Heart left ventricle (tissue), 16 donors: ENCODE measurements around the gene IQUB. TPM values are rescaled to one million over a fixed set of nuclear protein-coding genes. Genes with fewer than 3 reads are reported as not detected.
"Not testable (repeated sequence)": the region's sequence is repeated elsewhere in the genome, so short reads cannot be mapped to it uniquely, and the experiment has no call there.

Experiments
- ATAC-seq, 4 donors: fragments of 200-7000 bp; cut with Tn5 transposase; one replicate each; pipeline ENCODE4 v1.9.1; 2020 to 2022; ENCODE audit warnings: moderate library complexity in 4 of 4, mild to moderate bottlenecking in 3 of 4, moderate number of reproducible peaks in 1 of 4
- DNase-seq, 5 donors: peaks; one replicate each; pipeline ENCODE4 v3.0.0-alpha.2; 2020
- H3K27ac ChIP-seq, 12 donors: fragments of 200-600 bp; sonication (generic) in 4 of 12; one replicate each; pipeline versions ENCODE4 v1.5.0 to v1.8.0; 2016 to 2022; ENCODE audit warnings: mild to moderate bottlenecking in 2 of 12
- H3K27me3 ChIP-seq, 9 donors: fragments of 200-600 bp; sonication (generic) in 2 of 9; one replicate each; pipeline versions ENCODE4 v1.5.1 to v1.8.0; 2016 to 2022; ENCODE audit warnings: mild to moderate bottlenecking in 3 of 9
- H3K36me3 ChIP-seq, 9 donors: fragments of 200-600 bp; sonication (generic) in 2 of 9; one replicate each; pipeline versions ENCODE4 v1.5.0 to v1.8.0; 2018 to 2022; ENCODE audit warnings: mild to moderate bottlenecking in 2 of 9
- H3K4me1 ChIP-seq, 12 donors: fragments of 200-600 bp; sonication (generic) in 4 of 12; one replicate each; pipeline versions ENCODE4 v1.5.0 to v1.8.0; 2016 to 2022; ENCODE audit warnings: mild to moderate bottlenecking in 3 of 12
- H3K4me3 ChIP-seq, 12 donors: fragments of 200-600 bp; sonication (generic) in 4 of 12; one replicate each; pipeline versions ENCODE4 v1.5.0 to v1.8.0; 2017 to 2022; ENCODE audit warnings: mild to moderate bottlenecking in 9 of 12, moderate library complexity in 4 of 12
- H3K9me3 ChIP-seq, 12 donors: fragments of 200-600 bp; sonication (generic) in 4 of 12; one replicate each; pipeline versions ENCODE4 v1.5.0 to v1.8.0; 2016 to 2022; ENCODE audit warnings: mild to moderate bottlenecking in 1 of 12
- POLR2A ChIP-seq, 2 donors: fragments of 450-650 bp; IDR thresholded peaks; one replicate each; pipeline ENCODE4 v1.6.1; 2017; ENCODE audit warnings: antibody characterized with exemption in 2 of 2, mild to moderate bottlenecking in 2 of 2, moderate library complexity in 2 of 2
- WGBS, 4 donors: extraction: QIAGEN DNeasy Blood & Tissue Kit in 2 of 4; methylation state at CpG; one replicate each; pipeline versions ENCODE4 v1.1.5 to v1.1.7; 2013 to 2018; 5-methylcytosine and 5-hydroxymethylcytosine counted together
- intact Hi-C, 10 donors: fragments of 100-400 bp; cut with DNase I; formaldehyde crosslinking; loops; one replicate each; pipeline versions ENCODE4 v1.11.1 to v1.14.2; 2022
- polyA plus RNA-seq, 2 donors: library from polyadenylated mRNA; stranded (reverse); fragments of 200-250 nt; gene quantifications; one replicate each; pipeline ENCODE4 v1.2.3, GENCODE V29; 2013
- total RNA-seq, 9 donors: library from RNA; depleted of rRNA in 2 of 9; stranded (reverse); fragments of >200 nt in 2 of 9; fragmentation: NEBNext Ultra II Directional in 3 of 9; extraction: Animal tissue kit (Norgen Biotek cat#: 25700) in 3 of 9; gene quantifications; one replicate each; pipeline versions ENCODE4 v1.1.0 to v1.2.4, GENCODE V29; 2016 to 2023
- TF ChIP-seq, protein P1 (sequence below), 12 donors: fragments of 200-600 bp; sonication (generic) in 4 of 12; IDR thresholded peaks; one replicate each; pipeline versions ENCODE4 v1.5.0 to v1.8.0; 2018 to 2022; ENCODE audit warnings: antibody characterized with exemption in 12 of 12, mild to moderate bottlenecking in 5 of 12
- donor health status: ischemic (EF 13 %, LVEDD 7.1; RV severe dilation, severe dysfunction).
- donor health status: healthy with polysubstance abuse.
- donor health status: DM: no; HTN: yes; CAD: no.
- donor health status: DM: no; HTN: no; CAD: no.
- donor health status: ischemic (EF 25% LVEDD 6.9; RV normal size, moderate dysfunction).
- donor health status: ischemic (EF 25% LVEDD 5.7; RV mildly dilated, moderate dysfunction).
- donor health status: healthy.
- donor health status: DM: yes; HTN: yes; CAD: no.
- donor health status: ischemic (EF 35%, LVEDD 5.7; RV mildly dilated, moderate dysfunction).
- donor health status: nonischemic (EF 11% LVEDD 7.7; RV severe dilation, severe dysfunction).
- donor health status: DM: yes; HTN: yes; CAD: no.
- donor health status: PGD.
- donor health status: ischemic (EF 29% LVEDD 5.4; RV normal size, mild dysfunction).
- donor health status: nonischemic (EF 23%, LVEDD 6.1; RV moderate dilation, normal function).

IQUB gene
- total and polyA plus RNA-seq, 11 donors: 0.19 to 1.3 (median 0.55) TPM; not detected in 1

GRCh38 chr7:123537026-123537642 is 2.7 kb upstream of the IQUB start:
- H3K9me3 ChIP-seq: no peaks in the 10 kb centered on the region
- peaks cover 0 to 23% (median 9%) of the 10 kb centered on the region in 12 donors for H3K4me1 ChIP-seq
- no peak for DNase-seq
- no peak for ATAC-seq
- H3K27ac ChIP-seq: no peak overlapping the region
- no peak for TF ChIP-seq POLR2A (IDR thresholded peaks at IDR 0.05)
- TF ChIP-seq, protein P1, sequence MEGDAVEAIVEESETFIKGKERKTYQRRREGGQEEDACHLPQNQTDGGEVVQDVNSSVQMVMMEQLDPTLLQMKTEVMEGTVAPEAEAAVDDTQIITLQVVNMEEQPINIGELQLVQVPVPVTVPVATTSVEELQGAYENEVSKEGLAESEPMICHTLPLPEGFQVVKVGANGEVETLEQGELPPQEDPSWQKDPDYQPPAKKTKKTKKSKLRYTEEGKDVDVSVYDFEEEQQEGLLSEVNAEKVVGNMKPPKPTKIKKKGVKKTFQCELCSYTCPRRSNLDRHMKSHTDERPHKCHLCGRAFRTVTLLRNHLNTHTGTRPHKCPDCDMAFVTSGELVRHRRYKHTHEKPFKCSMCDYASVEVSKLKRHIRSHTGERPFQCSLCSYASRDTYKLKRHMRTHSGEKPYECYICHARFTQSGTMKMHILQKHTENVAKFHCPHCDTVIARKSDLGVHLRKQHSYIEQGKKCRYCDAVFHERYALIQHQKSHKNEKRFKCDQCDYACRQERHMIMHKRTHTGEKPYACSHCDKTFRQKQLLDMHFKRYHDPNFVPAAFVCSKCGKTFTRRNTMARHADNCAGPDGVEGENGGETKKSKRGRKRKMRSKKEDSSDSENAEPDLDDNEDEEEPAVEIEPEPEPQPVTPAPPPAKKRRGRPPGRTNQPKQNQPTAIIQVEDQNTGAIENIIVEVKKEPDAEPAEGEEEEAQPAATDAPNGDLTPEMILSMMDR (IDR thresholded peaks at IDR 0.05): peak; percentile 13 to 71 (median 47)
- peaks cover 0 to 29% (median 8%) of the 10 kb centered on the region in 9 donors for H3K36me3 ChIP-seq
- H3K27me3 ChIP-seq: no peaks in the 10 kb centered on the region
- intact Hi-C loops: loop anchor here in 6 of 10 donors (2.0 to 5.0 kb wide), 3 partner anchors 20 to 45 kb away; partner anchors contain the start of gene NDUFA5 (in 1 of the 6)
- 41 to 59% (median 50%) methylated on average over 3 of the region's 3 CpGs for whole genome bisulfite sequencing, 4 donors
- H3K4me3 ChIP-seq: no peak overlapping the region

- Histone ChIP-seq H3K27me3 (peaks cover 0 to 4% (median 0%) of the 10 kb centered on the region in 9 donors), H3K27ac (peak overlapping the region in 6 of 12 donors; percentile 11 to 92 (median 86)), H3K4me1 (peaks cover 0 to 24% (median 10%) of the 10 kb centered on the region in 12 donors), H3K9me3 (no peaks in the 10 kb centered on the region), H3K4me3 (peak overlapping the region in 11 of 12 donors; percentile 49 to 68 (median 62)), H3K36me3 (peaks cover 0 to 14% (median 0%) of the 10 kb centered on the region in 9 donors)
- TF ChIP-seq, protein P1 (IDR thresholded peaks at IDR 0.05): no peak
- TF ChIP-seq POLR2A (IDR thresholded peaks at IDR 0.05): no peak
- DNase-seq (peak in 2 of 5 donors; percentile 23 to 30), ATAC-seq (no peak)
- intact Hi-C loops: loop anchor here in 7 of 10 donors (1.0 to 5.0 kb wide), 6 partner anchors 21 to 213 kb away; partner anchors contain the start of genes NDUFA5 (in 3 of the 7) and WASL (in 1 of the 7)
- 92 to 94% (median 94%) methylated on average over 12 of the region's 12 CpGs for WGBS, 4 donors
Observed at GRCh38 chr7:123535517-123535916, 1.1 kb upstream of the IQUB start.

GRCh38 chr7:123533929-123534382 is 439 bp downstream of the IQUB start:
- Histone ChIP-seq H3K9me3 (no peaks in the 10 kb centered on the region), H3K4me1 (peaks cover 0 to 17% (median 10%) of the 10 kb centered on the region in 12 donors), H3K36me3 (no peaks in the 10 kb centered on the region), H3K4me3 (peak overlapping the region in 11 of 12 donors; percentile 49 to 68 (median 62)), H3K27me3 (peaks cover 0 to 4% (median 0%) of the 10 kb centered on the region in 9 donors), H3K27ac (peak overlapping the region in 8 of 12 donors; percentile 24 to 92 (median 80))
- TF ChIP-seq, protein P1 (IDR thresholded peaks at IDR 0.05): no peak
- no peak for TF ChIP-seq POLR2A (IDR thresholded peaks at IDR 0.05)
- ATAC-seq: no peak
- intact Hi-C loops: loop anchor here in 3 of 10 donors (2.0 kb wide), 3 partner anchors 23 to 215 kb away; partner anchors contain the start of genes NDUFA5 (in 2 of the 3) and WASL (in 1 of the 3)
- peak in 1 of 5 donors; percentile 21 for DNase-seq
- WGBS, 4 donors: 3 to 7% (median 4%) methylated on average over 9 of the region's 9 CpGs

DNA sequence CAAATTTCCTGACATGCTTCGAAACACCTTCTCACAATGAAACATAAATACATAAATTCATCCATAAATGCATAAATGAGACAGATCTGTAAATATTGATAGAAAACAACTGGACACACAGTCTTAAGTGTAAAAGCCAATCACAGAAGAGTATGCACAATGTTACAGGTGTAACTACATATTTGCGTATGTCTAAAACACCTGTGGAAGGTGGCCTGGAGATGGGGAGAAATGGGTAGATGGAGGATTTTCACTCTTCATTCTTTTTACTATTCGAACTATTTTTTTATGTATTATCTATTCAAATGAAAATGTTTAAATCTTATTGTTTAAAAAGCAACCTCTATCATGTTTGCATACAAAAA is 860 bp downstream of the IQUB start:
- no peaks in the 10 kb centered on the region for H3K9me3 ChIP-seq
- H3K27ac ChIP-seq: peak overlapping the region in 1 of 12 donors; percentile 24
- H3K4me3 ChIP-seq: peak overlapping the region in 6 of 12 donors; percentile 60 to 68 (median 64)
- DNase-seq (no peak), ATAC-seq (no peak)
- whole genome bisulfite sequencing, 4 donors: 86 to 94% (median 90%) methylated on average over 3 of the region's 3 CpGs
- peaks cover 0 to 17% (median 10%) of the 10 kb centered on the region in 12 donors for H3K4me1 ChIP-seq
- TF ChIP-seq, protein P1 (IDR thresholded peaks at IDR 0.05): no peak
- no peak for TF ChIP-seq POLR2A (IDR thresholded peaks at IDR 0.05)
- H3K36me3 ChIP-seq: no peaks in the 10 kb centered on the region
- intact Hi-C loops: no loop called here
- peaks cover 0 to 4% (median 0%) of the 10 kb centered on the region in 9 donors for H3K27me3 ChIP-seq

DNA sequence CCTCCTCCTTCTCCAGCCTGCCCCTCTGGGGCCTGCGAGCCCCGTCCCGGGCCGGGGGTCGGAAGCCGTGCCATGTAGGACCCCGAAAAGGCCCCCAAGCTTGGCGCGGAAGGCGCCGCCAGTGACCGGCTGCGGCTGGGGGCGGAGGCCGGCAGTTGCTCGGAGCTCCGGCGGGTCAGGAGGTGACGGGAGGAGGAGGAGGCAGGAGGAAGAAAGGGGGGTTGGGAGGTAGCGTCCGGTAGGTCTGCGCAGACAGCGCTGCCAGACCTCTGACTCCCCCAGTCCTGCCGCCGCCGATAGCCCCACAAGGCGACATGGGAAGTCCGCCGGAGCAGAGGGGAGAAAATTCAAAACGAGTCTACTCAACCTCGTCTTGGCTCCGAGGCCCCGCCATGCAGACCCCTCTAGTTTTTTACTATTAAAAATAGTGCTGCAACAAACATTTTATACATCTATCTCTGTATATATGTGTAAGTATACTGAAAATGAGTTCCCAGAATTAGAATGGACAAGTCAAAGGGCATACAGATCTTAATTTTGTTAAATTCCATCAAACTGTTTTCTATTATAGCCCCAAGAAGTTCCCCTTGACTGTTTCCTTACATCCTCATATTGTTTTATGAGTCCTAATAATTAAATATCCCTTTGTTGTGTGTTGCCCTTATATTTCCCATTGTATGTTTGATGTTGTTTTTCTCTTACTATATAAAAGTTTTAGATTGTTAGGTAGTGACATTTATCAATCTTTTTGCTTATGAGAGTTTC is 1.4 kb downstream of the IQUB start:
- H3K27me3 ChIP-seq, intact Hi-C loops, H3K36me3 ChIP-seq, H3K9me3 ChIP-seq: not testable (repeated sequence)
- peak in 3 of 4 donors; percentile 21 to 34 (median 24) for ATAC-seq
- Histone ChIP-seq H3K4me1 (peaks cover 0 to 17% (median 10%) of the 10 kb centered on the region in 12 donors), H3K4me3 (peak overlapping the region in 11 of 12 donors; percentile 23 to 57 (median 51)), H3K27ac (peak overlapping the region in 3 of 12 donors; percentile 4 to 37 (median 23))
- DNase-seq: peak; percentile 53 to 68 (median 60)
- 1 to 6% (median 2%) methylated on average over 14 to 32 of the region's 33 CpGs for WGBS, 4 donors

DNA sequence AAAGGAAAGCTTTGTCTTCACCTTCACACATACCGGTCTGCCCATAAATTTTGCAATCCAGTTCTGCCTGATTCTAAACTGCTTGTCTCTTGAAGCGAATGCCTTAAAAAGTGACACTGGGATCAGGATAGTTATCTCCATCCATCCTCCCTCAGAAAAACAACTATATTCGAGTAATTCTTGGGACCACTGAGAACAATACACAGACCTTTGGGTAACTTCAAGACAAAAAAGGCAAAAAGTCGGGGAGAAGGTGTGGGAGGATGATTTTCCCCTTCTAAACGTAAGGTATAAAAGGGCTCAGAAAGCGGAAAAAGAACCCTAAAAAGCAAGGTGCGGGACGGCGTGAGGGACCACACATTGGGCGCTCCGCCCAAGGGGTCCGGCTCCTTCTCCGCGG is 2.1 kb downstream of the IQUB start:
- H3K27me3 ChIP-seq, ATAC-seq, DNase-seq, intact Hi-C loops, H3K9me3 ChIP-seq, H3K36me3 ChIP-seq: not testable (repeated sequence)
- Histone ChIP-seq H3K4me3 (peak overlapping the region in 11 of 12 donors; percentile 23 to 57 (median 51)), H3K4me1 (peaks cover 0 to 17% (median 10%) of the 10 kb centered on the region in 12 donors), H3K27ac (peak overlapping the region in 3 of 12 donors; percentile 4 to 37 (median 23))
- 18 to 24% (median 20%) methylated on average over 5 to 8 of the region's 14 CpGs for WGBS, 4 donors
